Panc1 (cell line): ENCODE data around the gene LMBRD1.

Experiments
- POLR2AphosphoS5 ChIP-seq: IDR thresholded peaks from 2 replicates; pipeline ENCODE4 v1.6.1; 2012; ENCODE audit warnings: mild to moderate bottlenecking, low read depth, low read length, moderate library complexity
- SIN3A ChIP-seq: IDR thresholded peaks from 2 replicates; pipeline ENCODE4 v1.6.1; 2012; ENCODE audit warnings: low read depth, mild to moderate bottlenecking, low read length, moderate library complexity, borderline replicate concordance; ENCODE audit not compliant: insufficient read depth
- TCF7L2 ChIP-seq: IDR thresholded peaks from 2 replicates; pipeline ENCODE4 v1.6.1; 2011; ENCODE audit warnings: mild to moderate bottlenecking, low read depth, low read length, inconsistent platforms
- TF ChIP-seq, protein P1 (sequence below): fragments of 450-650 bp; IDR thresholded peaks from 2 replicates; pipeline ENCODE4 v1.5.1; 2017; ENCODE audit warnings: mild to moderate bottlenecking
- TF ChIP-seq, protein P2 (sequence below), 2 experiments: IDR thresholded peaks; 2 replicates each; pipeline ENCODE4 v1.6.1; 2011 to 2012; ENCODE audit warnings: low read depth in 2 of 2, control low read depth in 1 of 2, low read length in 1 of 2, mild to moderate bottlenecking in 1 of 2, moderate library complexity in 1 of 2; ENCODE audit not compliant: insufficient read depth in 1 of 2

DNA sequence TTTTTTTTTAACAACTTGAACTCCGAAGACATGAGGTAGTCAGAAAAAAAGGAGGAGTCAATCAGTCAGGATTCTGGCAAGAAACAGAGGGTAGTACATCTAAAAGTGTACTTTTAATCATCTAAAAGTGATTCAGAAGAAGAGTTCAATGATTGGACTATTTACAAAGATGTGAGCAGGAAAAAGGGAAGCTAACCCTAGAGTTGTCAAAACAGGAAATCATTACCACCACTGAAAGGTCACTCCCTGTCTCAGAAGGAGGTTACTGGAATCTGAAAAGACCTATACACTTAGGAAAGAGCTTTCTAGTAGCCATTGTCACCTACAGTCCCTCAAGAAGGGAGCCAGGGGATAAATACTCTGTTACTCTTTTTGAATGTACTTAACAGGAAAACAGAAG lies 16.7 kb upstream of the LMBRD1 start:
- TF ChIP-seq TCF7L2 (no peak), SIN3A (no peak), POLR2AphosphoS5 (no peak)
- TF ChIP-seq, protein P1, sequence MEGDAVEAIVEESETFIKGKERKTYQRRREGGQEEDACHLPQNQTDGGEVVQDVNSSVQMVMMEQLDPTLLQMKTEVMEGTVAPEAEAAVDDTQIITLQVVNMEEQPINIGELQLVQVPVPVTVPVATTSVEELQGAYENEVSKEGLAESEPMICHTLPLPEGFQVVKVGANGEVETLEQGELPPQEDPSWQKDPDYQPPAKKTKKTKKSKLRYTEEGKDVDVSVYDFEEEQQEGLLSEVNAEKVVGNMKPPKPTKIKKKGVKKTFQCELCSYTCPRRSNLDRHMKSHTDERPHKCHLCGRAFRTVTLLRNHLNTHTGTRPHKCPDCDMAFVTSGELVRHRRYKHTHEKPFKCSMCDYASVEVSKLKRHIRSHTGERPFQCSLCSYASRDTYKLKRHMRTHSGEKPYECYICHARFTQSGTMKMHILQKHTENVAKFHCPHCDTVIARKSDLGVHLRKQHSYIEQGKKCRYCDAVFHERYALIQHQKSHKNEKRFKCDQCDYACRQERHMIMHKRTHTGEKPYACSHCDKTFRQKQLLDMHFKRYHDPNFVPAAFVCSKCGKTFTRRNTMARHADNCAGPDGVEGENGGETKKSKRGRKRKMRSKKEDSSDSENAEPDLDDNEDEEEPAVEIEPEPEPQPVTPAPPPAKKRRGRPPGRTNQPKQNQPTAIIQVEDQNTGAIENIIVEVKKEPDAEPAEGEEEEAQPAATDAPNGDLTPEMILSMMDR = no peak
- TF ChIP-seq, protein P2, sequence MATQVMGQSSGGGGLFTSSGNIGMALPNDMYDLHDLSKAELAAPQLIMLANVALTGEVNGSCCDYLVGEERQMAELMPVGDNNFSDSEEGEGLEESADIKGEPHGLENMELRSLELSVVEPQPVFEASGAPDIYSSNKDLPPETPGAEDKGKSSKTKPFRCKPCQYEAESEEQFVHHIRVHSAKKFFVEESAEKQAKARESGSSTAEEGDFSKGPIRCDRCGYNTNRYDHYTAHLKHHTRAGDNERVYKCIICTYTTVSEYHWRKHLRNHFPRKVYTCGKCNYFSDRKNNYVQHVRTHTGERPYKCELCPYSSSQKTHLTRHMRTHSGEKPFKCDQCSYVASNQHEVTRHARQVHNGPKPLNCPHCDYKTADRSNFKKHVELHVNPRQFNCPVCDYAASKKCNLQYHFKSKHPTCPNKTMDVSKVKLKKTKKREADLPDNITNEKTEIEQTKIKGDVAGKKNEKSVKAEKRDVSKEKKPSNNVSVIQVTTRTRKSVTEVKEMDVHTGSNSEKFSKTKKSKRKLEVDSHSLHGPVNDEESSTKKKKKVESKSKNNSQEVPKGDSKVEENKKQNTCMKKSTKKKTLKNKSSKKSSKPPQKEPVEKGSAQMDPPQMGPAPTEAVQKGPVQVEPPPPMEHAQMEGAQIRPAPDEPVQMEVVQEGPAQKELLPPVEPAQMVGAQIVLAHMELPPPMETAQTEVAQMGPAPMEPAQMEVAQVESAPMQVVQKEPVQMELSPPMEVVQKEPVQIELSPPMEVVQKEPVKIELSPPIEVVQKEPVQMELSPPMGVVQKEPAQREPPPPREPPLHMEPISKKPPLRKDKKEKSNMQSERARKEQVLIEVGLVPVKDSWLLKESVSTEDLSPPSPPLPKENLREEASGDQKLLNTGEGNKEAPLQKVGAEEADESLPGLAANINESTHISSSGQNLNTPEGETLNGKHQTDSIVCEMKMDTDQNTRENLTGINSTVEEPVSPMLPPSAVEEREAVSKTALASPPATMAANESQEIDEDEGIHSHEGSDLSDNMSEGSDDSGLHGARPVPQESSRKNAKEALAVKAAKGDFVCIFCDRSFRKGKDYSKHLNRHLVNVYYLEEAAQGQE (IDR thresholded peaks at IDR 0.05; ENCODE audit: insufficient read depth in 1 of 2, low read depth in 2 of 2, low read length in 1 of 2) = no peak
